Ecto neural progenitor cell (in vitro differentiated cells): ENCODE results near the gene FSTL5.
"Not testable (repeated sequence)": the region's sequence is repeated elsewhere in the genome, so short reads cannot be mapped to it uniquely, and the experiment has no call there.

Source experiments
- DNase-seq: peaks from one replicate; pipeline ENCODE4 v3.0.0-alpha.2; 2018; ENCODE audit warnings: low spot score

The FSTL5 gene

DNA sequence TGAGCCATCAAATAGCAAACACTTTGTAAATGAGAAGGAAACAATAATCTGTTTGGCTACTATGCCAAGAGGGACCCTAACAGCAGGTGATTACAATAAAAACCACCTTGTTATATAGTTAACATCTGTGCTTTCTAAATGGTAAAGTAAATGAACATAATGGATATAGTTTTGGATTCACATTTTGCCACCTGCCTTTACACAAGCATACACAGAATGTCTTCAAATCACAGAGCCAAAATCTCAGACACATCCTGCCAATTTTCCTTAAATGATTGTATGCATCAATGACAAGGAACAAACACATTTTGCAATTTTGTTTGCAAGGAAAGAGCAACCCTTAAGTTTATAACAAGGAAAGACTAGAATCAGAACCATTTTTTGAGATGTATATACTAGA is 334.2 kb downstream of the FSTL5 start:
- DNase-seq: no peak

- DNase-seq: no peak
Observed at GRCh38 chr4:161828061-161828460, 335.7 kb downstream of the FSTL5 start.

GRCh38 chr4:161827013-161827412 is 336.8 kb downstream of the FSTL5 start:
- DNase-seq: no peak

DNA sequence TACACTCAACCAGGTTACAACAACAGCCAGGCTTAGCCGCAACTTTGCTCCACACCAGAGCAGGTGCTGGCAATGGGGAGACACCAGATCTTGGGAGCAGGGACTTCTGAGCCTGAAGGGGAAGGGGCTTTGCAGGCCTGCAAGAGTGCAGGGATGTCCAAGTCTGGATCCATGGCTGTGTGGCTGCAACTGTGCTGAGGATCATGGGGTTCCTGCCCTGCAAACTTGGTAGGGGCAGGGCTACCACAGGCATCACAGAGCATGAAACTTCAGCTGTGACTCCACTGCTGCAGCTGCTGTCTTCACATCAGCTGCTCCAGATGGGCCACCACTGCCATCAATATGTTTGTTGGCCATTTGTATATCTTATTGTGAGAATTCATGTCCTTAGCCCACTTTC is 340.4 kb downstream of the FSTL5 start:
- DNase-seq: no peak

- no peak for DNase-seq
Observed at GRCh38 chr4:161822174-161822573, 341.6 kb downstream of the FSTL5 start.

- no peak for DNase-seq
Observed at GRCh38 chr4:161817914-161818313, 345.9 kb downstream of the FSTL5 start.

- DNase-seq: no peak
Observed at GRCh38 chr4:161816958-161817357, 346.8 kb downstream of the FSTL5 start.

DNA sequence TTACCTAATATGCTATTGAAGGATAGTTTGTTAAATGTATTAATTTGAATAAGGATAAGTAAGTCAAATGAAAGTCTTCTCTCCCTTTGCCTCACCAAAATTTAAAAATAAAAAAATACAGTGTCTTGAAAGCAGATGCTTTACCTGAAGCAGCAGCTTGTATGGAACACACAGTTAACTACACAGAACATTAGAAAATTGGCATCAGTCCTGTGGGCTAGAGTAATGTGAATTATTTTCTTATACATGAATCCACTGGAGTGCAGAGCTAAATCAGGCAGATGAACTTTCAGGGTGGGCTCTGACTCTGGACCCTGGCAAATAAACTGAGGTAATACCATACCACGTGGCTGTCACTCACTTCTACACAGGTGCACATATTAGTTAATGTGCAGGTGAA is 348.0 kb downstream of the FSTL5 start:
- no peak for DNase-seq

DNA sequence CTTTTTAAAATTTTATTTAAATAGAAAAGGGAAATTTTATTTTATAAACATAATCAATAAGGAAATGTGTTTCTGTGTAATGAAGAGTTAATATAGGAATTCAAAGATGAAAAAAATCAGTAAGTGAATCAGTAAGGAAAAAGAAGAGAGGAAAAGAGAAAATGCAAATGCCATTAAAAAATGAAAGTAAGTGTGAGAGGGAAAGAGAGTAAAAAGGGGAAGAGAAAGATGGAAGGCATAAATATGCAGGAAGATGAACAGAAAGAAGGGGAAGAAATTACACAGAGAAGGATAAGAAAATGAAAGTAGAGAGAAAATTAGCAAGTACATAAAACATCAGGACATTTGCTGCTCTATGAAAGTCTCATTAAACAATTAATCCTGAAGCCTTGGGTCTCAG is 349.9 kb downstream of the FSTL5 start:
- DNase-seq: no peak

- DNase-seq: no peak
Observed at GRCh38 chr4:161813389-161813788, 350.4 kb downstream of the FSTL5 start.

DNA sequence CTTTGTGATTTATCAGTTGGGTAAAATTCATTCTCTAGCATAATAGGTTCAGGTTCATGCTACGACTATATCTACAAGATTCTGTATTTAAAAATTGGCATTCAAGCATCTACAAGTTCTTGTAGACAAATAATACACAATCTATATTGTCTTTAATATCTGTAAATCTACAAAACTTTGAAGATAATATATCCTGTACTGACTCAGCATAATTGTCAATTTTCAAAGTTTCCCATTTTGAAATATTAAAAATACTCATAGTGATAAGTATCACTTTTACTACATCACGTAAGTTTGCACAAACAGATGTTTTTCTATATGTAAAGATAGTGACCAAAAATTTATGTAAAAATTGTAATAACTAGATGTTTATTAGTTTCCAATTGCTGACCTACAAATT is 360.6 kb downstream of the FSTL5 start:
- no peak for DNase-seq

DNA sequence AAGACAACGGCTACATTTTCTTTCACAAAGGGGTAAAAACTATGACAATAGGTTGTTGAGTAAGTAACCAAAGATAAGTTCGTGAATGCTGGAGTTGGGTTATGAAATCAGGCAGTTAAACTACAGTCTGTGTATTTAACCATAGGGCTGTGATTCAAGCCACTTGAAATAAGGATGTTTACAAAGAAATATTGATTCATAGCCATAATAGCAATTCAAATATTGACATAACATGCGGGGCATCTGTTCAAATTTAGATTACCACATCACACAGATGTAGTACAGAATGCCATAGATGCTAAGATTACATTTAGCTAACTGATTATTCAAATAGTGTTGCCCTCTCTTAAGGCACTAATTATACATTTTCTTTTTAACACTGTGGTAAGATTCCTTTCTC is 364.1 kb downstream of the FSTL5 start:
- DNase-seq: no peak

GRCh38 chr4:161792991-161793390 is 370.8 kb downstream of the FSTL5 start:
- DNase-seq: no peak

- DNase-seq: no peak
Observed at GRCh38 chr4:161791796-161792556, 371.8 kb downstream of the FSTL5 start.

DNA sequence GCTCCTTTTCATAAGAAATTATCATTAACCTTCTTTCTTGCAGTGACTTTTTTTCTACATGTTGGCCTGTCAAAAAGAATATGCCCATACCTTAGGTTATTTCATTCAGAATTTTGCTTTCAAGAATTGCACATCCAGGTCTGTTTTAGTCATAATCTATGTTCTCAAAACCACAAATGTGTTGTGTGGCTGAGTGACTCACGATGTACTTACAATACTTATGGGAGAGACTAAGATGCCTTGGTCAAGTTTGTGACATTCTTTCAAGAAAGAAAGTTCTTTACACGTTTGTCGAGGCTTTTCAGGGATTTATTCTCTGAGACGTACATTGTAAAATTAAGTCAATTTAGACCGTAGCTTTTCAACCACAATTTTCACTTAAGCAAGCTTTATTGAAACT is 396.7 kb downstream of the FSTL5 start:
- no peak for DNase-seq

DNA sequence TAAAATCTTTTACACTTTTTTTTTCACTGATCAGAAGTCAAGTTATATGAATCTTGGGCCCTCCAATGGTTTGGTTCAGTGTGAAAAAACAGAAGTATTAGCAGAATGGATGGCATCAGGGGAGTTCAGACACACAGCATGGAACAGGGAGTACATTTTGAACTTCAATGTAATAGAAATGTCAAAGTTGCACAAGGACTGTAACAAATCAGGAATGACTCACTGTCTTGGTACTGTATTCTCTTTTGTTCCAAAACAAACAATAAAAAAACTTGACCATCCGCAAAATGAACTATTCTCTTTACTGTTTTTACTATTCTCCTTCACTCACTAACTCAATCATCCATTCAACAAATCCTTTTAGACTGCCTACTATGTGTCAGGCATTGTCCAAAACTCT is 401.0 kb downstream of the FSTL5 start:
- DNase-seq: no peak

GRCh38 chr4:161760008-161760407 is 403.8 kb downstream of the FSTL5 start:
- no peak for DNase-seq

- DNase-seq: not testable (repeated sequence)
Observed at GRCh38 chr4:161758412-161758811, 405.4 kb downstream of the FSTL5 start.

GRCh38 chr4:161728929-161729328 is 434.9 kb downstream of the FSTL5 start:
- DNase-seq: no peak

GRCh38 chr4:161721947-161722346 is 441.9 kb downstream of the FSTL5 start:
- no peak for DNase-seq

DNA sequence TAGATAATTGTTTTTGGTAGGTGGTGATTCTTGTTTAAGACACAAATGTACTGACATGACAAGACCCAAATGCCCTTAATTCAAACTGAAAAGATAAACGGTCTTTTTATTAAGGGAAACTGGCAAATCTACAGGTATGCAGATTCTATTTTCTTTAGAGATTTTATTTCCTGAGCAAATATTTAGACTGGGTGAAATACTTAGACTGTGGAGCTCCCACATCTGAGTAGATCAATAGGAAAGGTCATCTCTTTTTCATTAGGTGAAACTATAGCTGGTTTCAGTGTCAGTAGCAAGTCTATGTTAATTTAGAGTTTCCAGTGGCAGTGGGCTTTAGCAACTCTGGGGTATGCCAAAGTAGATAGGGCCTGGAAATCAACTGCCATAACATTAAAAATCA is 446.7 kb downstream of the FSTL5 start:
- no peak for DNase-seq

- no peak for DNase-seq
Observed at GRCh38 chr4:161714931-161715330, 448.9 kb downstream of the FSTL5 start.

DNA sequence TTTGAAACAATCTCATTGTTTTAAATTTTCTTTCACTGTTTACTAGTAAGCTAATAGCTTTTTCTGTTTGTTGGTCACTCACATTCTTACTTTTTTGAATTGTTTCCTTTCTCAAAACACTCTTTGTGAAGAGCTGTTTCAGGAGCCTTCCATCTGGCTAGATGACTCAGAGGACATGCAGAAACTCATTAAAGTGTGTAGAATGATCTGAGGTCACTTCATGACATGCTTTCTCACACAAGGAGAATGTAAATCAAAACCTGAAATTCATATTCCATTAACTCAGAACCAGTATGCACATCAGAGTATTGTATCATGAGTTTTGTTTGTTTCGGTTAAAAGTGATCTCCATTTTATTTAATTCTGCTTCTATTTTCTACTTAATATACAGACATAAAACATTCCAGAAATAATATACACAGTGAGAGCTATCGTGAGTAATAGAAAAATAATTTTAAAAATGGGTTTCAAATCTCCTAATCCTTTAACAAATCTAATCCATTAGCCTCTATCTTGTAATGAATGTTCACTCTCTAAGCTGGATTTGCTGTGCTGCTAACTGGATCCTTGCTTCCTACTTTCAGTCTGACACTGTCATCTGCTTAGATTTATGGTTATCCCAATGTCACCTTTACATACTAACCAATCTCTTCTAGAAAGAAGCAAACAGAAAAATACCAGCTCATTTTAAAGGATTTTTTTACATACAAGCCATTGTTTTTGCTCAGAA is 449.6 kb downstream of the FSTL5 start:
- DNase-seq: no peak

DNA sequence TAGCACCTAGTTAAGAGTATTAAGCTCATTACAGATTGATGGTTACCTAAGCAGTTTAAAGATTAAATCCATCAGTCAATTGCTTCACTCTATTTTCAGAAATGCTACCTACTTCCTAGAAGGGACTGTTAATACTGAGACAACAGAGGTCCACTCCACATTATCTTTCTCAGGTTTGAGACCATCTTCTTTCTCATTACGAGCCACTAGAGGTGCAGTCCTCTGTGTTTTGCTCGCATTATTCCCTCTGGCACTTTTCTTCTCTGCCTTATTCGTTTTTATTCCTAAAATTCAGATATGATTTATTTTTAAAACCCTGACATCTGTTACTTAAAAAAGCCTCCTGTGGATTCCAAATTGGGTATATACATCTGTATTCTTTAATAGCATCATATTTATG is 459.1 kb downstream of the FSTL5 start:
- DNase-seq: no peak
